GM19438 (cell line): Measurements from ENCODE around the gene LRRC58.
"Not testable (repeated sequence)": the region's sequence is repeated elsewhere in the genome, so short reads cannot be mapped to it uniquely, and the experiment has no call there.

Source experiments
- ATAC-seq: cut with Tn5 transposase; IDR thresholded peaks from one replicate; pipeline ENCODE4 v1.9.1; 2021; ENCODE audit warnings: low read depth; ENCODE audit not compliant: unreplicated experiment

Gene LRRC58

DNA sequence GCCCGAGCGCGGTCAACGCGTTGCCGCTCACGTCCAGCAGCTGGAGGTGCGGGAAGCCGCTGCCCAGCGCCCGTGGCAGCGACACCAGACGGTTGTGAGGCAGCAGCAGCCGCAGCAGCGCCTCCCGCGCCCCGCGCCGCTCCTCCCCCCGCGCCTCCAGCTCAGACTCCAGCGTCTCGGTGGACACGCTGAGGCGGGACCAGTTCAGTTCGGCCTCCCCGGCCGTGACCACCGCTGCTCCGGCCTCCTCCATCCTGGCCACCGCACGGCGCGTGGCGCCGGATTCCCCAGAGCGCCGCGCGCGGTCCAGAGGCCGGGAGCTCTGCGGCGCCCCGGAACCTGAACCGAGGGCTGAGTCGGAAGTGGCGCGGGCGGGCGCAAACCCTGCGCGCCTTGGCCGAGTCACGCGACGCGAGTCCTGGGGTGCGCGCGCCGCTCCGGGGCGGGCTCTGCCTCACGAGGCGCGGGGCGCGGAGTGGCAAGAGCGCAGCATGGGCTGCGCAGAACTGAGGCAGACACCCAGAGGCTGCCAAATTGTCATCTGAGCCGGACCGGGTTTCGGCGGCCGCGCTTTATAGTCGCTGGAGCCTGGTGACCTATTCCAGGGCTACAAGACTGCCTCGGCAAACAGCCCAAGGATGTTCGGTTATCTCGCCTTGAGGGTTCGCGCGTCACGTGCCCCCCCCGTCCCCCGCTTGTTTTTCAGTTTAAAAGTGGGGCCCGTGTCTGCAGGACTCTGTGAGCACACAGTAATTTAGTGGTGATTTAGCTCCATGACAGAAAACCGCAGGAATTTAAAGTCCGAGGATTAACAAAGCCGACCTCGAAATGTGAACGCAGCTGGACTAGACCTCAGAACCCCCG lies at the start of gene LRRC58:
LRRC58 (minus strand) TSS at position 364 of the 864 bp plus-strand sequence; CDS start at position 253, 111 bp downstream.
- peak; percentile 80 for ATAC-seq

DNA sequence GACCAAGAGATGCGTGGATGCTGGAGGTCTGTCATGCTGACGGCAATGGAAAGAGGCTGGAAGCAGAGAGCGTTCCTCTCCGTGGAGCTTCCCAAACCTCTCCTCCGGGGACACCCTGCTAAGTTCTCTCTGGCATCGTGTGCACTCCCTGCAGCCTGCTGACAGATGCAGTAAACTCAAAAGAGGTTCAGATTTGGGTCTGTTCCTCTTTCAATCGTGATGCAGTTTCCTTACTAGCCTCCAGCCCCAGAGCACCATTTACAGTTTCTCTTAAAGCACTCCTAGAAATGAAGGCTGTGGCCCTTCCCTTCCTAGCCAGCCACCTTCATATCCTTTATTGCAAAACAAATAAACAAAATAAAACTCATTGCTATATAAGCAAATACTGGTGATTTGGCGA lies 47.3 kb upstream of the LRRC58 start:
- ATAC-seq, result no peak

DNA sequence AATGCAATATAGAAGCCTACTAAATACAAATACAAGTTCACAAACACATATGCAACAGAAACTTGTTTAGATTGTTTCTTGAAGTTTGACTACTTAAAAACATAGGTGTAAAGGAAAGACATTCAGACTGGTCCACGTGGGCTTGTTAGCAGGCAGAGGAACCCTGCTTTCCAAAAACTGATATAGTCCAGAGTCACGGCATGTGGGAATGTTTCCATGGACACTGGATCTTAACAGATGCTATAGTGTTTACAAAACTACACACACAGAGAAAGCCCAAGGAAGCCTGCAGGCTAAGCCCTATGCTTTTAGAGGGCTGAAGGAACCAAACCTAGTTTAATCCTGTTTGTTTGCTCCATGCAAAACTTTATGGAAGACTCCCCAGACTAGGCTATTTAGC lies 45.2 kb upstream of the LRRC58 start:
- ATAC-seq, result no peak

DNA sequence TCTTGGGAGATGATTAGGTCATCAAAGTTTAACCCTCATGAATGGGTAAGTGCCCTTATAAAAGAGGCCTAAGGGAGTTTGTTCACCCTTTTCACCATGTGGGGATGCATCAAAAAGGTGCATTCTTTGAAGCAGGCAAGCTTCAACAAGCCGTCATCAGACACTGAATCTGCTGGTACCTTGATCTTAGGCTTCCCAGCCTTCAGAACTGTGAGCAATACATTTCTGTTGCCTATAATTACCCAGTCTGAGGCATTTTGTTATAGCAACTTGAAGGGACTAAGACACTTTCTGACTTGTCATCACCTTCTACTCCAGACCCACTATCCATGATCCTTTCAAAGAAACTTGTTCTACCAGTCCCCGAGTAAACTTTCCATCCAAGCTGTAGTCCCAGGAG lies 44.6 kb upstream of the LRRC58 start:
- ATAC-seq, result no peak

DNA sequence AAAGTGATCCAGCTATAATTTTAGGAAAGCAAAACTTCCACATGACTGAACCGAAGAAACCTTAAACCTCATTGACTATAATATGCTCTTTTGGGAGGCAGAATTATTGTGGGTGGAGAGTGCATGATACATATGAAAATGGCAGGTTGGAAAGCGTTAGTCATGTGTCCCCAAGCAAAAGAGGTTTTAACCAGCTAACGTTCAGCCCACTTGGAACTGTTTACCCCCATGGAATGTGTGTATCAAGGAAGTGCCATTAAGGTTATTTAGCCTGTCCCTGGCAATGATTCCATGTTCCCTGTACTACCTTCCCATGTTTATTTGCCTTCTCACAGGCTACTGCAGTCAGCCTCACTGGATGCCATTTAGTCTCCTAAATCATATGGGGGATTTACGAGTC lies 44.1 kb upstream of the LRRC58 start:
- no peak for ATAC-seq

DNA sequence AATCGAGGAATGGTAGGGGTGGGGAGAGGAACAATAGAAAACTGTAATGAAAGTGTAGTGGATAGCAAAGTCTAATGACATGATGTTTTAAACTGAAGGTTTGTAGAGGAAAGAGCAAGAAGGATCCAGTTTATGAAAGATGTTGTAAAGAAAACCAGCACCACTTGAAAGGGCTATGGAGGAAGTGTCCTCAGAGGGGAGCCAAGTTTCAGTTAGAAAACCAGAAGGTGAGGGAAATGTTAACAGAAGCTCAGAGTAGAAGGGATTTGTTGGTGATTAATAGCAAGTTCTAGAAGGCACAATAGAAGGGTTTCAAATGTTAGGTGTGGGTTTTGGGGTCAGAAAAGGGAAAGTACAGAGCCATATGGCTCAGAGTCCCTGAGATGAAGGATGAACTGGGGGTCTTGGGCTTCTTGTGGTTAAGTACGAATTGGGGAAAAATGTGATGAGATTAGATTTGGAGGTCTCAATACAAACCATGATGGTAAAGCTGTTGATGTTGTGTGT lies 33.8 kb upstream of the LRRC58 start:
- ATAC-seq, result no peak

DNA sequence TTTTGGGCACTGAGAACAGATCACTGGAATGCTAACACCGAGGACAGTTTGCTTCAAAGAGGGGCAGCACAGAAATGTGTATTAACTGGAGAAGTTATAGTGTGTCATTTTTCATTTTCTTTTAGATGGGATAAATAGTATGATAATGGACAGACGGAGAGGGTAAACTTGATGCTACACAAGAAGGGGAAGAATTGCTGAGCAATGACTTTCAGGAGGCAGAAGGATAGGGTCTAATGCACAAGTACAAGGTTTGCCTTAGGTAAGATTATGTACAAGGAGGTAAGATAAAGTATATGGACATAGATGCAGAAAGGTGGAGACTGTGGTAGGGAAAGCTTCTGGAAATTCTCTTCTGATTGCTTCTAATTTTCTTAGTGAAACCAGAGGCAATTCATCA lies 32.3 kb upstream of the LRRC58 start:
- ATAC-seq, result no peak

DNA sequence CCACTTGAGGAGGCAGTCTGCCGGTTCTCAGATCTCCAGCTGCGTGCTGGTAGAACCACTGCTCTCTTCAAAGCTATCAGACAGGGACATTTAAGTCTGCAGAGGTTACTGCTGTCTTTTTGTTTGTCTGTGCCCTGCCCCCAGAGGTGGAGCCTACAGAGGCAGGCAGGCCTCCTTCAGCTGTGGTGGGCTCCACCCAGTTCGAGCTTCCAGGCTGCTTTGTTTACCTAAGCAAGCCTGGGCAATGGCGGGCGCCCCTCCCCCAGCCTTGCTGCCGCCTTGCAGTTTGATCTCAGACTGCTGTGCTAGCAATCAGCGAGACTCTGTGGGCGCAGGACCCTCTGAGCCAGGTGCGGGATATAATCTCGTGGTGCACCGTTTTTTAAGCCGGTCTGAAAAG lies 28.8 kb upstream of the LRRC58 start:
- not testable (repeated sequence) for ATAC-seq

DNA sequence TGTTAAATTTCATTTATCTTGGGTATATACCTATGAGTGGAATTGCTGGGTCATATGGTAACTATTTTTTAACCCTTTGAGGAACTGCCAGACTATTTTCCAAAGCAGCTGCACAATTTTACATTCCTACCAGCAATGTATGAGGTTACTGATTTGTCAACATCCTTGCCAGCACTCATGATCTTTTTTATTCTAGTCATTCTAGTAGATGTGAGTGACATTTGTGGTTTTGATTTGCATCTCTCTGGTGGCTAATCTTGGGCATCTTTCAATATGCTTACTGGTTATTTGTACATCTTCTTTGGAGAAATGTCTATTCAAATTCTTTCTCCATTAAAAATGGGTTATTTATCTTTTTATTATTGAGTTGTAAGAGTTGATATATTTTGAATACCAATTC lies 21.3 kb upstream of the LRRC58 start:
- ATAC-seq, result no peak

DNA sequence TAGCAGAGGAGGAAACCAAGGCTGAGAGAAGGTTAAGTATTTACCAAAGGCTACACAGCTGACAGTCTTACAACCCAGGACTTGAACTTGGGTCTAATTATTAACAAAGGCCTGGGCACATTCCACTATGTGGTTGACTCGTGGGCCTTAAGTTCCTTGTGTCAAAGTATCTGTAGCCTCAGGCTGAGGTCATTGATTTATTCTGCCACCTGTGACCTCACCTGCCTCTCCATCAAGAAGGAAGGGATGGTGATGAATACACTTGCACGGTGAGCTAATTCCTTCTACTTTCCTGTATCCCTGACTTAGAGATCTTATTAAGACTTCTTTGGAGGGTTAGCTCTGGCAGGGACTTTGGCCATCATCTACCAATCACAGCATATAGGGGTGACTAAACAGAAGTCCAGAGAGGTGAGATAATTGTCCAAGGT lies 19.9 kb upstream of the LRRC58 start:
- ATAC-seq, result peak; percentile 92

DNA sequence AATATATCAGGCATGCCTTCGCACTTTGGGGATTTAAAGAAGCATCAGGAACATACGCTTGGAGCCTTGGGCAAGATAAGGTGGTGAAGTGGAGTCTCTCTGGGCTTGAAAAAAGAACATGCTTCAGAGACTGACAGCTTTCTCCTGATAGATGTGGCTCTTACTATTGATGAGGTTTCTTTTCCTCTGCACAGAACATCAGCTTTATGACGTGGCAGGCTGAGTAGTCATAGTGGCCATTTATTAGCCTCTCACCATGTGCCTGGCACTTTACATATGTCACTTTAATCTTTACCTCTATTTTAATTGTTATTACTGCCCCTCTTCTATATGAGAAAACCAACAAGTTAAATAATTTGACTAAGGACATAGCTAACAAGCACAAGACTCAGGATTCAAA lies 19.0 kb upstream of the LRRC58 start:
- ATAC-seq, result no peak

DNA sequence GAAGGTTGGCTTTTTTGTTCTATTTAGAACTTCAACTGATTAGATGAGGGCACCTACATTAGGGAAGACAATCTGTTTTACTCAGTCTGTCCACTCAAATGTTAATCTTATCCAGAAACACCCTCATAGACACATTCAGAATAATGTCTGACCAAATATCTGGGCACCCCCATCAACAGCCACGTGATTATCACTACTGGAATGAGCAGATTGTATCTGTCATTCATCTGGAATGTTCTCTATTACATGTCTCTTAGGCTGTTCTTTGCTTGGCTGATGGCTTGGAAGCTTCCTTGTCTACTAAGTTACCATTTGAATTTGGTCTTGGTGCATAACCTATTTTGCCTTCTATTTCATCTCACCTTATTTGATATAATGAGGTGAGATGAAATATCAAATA lies 15.7 kb upstream of the LRRC58 start:
- ATAC-seq, result no peak

DNA sequence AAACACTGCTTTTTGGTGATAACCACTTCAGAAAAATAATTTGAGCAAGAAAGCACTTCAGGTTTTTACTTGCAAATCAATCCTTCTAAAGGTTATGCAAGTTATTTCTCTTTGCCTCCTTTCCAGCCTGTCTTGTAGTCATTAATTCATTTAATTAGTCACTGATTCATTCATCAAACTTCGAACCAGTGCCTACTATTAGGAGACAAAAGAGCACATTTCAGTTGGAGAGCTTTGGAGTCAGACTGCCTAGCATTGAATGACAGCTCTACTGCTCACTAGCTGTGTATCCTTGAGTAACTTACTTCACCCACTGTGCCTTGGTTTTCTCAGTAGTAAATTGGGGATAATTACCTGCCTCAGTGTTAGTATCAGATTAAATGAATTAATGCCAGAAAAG lies 14.9 kb upstream of the LRRC58 start:
- ATAC-seq, result no peak

DNA sequence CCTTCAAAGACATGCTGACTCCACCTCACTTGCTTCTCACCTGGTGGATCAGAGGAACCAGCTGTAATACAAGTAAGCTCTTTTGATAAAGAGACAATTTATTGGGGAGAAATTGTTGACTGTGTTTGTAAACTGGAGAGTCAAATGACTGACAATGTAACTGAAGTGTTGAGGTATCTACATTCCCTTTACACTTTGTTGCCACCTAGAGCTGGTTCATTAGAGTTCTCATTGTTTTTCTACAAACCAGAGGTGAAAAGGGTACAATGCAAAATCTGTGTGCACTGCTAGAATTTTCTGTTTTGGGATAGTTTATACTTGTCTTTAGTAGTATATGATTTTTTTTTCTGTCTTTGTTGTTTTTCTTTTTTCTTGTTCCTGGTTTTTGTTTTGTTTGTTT lies 8.7 kb upstream of the LRRC58 start:
- no peak for ATAC-seq

DNA sequence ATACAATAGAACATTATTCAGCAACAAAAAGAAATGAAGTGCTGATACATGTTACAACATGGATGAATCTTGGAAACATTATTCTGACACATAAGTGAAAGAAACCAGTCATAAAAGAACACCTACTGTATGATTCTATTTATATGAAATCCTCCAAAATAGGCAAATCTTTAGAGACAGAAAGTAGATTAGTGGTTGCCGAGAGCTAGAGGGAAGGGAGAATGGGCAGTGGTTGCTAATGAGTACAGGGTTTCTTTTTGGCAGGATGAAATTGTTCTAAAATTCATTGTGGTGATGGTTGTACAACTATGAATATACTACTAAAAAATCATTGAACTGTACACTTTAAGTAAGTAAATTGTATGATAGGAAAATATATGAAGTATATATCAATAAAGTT lies 6.3 kb upstream of the LRRC58 start:
- ATAC-seq, result no peak

DNA sequence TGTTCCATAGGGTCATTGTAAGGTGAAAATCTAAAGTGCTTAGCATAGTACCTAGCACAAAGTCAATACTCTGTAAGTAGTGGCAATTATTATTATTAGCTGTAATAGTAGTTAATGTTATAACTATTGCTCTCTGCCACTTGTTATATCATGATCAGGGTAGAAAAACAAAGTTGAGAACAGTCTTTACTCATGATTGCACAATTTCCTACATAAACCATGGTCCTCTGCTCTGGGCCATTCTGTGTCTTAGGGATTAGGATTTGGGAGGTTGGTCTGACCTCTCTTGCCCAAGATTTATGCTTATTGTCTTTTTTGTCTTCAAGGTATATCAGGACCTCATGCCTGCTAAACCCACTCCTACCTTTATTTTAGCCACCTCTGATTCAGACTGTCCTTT lies 4.3 kb upstream of the LRRC58 start:
- no peak for ATAC-seq

DNA sequence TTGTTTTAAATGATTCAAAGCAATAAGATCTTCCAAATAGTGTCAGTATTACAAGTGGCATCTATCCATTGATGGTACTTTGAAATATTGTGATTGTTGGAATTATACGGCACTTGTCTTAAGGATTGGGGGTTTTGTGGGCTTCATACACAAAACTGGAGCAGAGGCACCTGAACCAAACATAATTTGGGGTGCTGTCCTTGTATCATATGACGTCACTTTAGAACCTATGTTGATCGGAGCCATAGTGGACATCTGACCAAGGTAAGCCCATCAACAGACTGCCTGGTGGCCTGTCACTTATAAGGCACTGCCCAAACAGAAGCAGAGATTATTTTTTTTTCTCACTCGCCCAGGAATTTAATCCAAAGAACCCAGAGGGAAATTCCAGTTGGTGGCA lies 2.9 kb upstream of the LRRC58 start:
- no peak for ATAC-seq

DNA sequence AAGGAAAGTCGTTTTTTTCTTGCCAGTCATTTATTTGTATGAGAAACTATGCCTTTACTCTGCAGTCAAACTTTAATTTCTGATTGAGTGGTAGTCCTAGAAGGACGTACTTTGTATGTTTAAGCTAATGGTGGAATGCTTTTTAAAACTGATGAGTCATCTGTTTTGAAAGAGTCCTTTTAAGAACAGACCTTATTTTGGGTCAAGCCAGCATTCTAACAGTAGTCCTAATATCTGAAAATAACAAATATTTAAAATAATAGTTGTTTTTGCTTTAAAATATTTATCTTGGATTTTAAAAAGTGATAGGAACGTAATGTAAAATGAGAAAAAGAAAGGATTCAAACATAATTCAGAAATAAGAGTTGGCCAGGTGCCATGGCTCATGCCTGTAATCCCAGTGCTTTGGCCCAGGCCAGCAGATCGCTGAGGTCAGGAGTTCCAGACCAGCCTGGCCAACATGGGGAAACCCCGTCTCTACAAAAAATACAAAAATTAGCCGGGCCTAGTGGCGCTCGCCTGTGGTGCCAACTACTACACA lies 1.3 kb upstream of the LRRC58 start:
- no peak for ATAC-seq

DNA sequence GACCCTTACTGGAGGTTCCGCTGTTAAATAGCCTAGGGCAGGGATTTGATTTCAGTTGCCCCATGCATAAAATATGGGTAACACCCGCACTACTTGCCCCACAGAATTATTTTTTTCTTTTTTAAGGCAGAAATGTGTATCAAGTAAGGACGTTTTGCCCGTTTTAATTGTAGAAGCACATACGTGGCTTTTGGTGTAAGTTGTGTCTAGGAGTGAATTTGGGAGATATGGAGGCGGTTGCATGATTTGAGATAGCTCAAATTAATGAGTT lies 636 bp upstream of the LRRC58 start:
- no peak for ATAC-seq

DNA sequence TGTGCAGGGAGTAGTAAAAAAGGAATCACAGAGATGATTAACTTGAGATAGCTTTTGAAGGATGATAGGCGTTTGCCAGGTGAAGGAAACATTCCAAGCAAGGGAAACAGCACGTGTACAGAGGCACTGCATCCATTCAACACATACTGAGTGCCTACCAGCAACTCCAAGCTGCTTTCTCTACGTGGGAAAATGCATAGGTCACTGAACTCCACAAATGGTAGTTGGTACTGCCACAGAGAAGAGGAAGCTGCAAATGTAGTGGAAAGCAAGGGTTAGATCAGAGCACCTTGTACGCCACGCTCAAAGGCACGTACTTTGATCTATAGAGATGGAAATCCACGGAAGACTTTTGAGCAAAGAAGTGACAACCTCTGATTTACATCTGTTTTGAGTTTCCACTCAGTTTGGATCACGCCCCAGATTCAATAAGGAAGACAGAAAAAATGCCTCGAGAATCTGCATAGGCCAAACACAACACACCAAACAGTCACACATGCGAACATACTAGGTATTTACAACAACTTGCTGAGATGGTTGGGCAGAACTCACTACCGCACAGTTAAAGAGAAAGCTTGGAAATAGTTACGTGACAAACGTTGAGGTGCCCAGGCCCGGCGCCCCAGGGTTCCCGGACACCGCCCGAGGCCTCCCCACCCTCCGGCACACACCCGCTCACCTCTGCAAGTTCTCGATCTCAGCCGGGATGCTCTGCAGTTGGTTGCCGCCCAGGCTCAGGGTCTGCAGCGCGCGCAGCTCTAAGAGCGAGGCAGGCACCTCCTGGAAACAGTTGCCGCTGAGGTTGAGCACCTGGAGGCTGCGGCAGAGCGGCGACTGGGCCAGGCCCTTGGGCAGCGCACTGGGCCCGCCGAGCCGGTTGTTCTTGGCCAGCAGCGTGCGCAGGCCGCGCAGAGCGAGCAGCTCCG lies 826 bp downstream of the LRRC58 start:
- ATAC-seq, result peak; percentile 53

DNA sequence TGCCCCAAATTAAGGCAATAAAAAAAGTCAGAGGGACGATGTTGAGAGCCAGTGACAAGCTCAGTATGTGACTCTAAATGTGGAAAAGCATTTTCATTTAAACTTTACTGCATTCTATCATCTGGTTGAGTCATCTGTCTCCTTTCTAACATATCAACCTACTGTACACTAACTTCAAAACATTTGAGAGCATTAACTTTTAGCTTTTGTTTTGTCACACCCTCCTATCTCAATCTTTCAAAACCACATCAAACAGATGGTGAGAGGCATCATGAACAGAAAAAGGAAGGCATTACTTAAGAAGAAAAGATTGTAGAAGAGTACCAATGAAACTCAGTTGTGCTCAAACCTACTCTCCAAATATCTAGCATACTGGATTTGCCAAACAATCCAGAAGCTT lies 4.8 kb downstream of the LRRC58 start:
- no peak for ATAC-seq
